D341Med (cell line): ENCODE measurements around the gene PLAC8.
"Not testable (repeated sequence)": the region's sequence is repeated elsewhere in the genome, so short reads cannot be mapped to it uniquely, and the experiment has no call there.

ENCODE experiments used
- DNase-seq: peaks from one replicate; pipeline ENCODE4 v3.0.0; 2012; ENCODE audit warnings: low spot score

The PLAC8 gene, protein sequence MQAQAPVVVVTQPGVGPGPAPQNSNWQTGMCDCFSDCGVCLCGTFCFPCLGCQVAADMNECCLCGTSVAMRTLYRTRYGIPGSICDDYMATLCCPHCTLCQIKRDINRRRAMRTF

DNA sequence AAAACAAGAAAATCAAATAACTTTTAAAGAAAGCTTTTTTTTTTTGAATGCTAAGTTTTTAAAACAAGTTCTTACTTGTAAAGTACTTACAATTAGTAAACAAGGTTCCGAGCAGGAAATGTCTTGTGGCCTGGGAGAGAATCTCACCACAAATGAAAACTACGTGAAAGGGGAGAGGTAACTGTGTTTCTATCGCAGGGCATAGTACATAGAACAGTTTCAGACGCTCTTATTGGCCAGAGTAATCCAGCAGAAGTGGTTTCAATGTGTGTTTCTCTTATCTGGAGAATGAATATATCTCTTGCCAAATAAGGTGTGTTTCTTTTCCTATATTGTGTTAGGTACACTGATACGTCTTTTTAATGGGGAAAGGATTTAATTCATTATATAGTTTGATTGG, at the start of gene PLAC8:
Gene PLAC8 (minus strand): TSS at position 154 of the 400 bp plus-strand sequence. CDS start 6,808 bp downstream, outside the sequence.
- no peak for DNase-seq

DNA sequence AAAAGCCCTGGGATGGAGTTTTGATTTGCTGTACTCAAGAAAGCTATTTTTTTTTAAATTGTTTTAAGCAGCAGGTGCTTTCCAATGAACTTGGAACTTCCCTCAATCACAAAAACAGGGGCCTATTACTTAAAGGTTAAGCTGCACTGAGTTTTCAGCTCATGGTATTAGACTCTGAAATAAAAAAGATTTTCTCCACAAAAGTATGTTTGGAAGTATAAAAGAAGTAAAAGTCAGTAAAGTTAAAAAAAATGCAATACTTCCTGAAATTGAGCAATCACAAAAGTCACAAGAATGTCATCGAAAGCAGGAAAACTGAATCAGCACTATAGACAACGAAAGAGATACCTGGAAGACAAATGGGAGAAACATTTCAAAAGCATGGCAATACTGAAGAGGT, 38.9 kb upstream of the PLAC8 start:
- no peak for DNase-seq

DNA sequence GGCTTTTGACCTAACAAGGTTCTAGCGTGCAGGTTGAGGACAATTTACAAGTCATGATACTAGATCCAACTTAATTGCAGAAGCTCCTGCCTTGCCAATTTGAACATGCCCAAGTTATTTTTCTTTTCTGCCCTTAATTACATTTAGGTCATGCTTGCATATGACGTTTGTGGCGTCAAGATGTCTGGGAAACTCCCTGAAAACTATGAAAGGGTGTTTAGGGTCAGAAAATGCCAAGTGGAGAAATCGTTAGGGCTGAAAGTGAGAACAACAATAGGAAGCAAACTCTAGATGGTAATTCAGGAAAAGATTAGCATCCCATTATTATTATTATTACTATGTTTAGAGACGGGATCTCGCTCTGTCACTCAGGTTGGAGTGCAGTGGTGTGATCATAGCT, 38.2 kb upstream of the PLAC8 start:
- DNase-seq, result no peak

DNA sequence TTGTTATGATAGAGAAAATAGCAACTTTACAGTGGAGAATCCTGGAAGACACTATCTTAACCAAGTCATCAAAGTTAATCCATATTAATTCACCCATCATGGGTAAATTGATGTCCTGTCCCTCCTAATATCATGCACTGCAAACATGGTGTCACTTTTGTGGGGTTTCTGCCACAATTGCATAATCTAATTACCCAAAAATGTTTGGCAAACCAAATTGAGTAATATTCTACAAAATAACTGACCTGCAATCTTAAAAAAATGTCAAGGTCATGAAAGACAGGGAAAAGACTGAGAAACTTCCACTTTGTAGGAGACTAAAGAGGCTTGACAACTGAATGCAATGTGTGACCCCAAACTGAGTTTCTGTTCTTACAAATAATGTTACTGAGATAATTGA, 37.1 kb upstream of the PLAC8 start:
- DNase-seq, result no peak

DNA sequence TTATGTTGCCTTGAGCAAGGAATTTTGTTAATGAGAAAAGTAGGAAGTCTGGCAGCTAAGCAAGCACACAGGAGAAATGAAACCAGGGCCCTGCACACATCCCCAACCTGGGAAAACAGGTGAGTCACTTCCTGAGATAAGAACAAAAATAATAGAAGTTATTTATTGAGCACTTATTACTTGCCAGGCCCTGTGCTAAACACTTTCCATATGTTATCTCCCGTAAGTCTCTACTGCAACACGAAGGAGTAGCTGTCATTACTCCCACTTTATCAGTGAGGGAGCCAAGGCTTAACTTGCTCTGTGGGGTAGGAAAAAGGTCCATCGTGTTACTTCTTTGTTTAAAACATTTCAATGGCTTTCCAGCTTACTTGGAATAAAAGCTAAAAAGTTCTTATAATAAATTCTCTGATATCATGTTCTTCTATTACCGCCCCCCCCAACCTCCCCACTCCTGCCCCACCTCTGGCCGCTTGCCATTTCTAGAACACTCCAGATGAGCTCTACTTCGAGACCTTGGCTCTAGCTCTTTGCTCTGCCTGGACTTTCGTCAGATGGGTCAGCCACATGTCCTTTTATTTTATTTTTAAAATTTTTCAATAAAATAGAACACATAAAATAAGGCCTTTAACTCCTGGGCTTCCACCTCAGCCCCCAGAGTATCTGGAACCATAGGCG, 36.3 kb upstream of the PLAC8 start:
- no peak for DNase-seq

DNA sequence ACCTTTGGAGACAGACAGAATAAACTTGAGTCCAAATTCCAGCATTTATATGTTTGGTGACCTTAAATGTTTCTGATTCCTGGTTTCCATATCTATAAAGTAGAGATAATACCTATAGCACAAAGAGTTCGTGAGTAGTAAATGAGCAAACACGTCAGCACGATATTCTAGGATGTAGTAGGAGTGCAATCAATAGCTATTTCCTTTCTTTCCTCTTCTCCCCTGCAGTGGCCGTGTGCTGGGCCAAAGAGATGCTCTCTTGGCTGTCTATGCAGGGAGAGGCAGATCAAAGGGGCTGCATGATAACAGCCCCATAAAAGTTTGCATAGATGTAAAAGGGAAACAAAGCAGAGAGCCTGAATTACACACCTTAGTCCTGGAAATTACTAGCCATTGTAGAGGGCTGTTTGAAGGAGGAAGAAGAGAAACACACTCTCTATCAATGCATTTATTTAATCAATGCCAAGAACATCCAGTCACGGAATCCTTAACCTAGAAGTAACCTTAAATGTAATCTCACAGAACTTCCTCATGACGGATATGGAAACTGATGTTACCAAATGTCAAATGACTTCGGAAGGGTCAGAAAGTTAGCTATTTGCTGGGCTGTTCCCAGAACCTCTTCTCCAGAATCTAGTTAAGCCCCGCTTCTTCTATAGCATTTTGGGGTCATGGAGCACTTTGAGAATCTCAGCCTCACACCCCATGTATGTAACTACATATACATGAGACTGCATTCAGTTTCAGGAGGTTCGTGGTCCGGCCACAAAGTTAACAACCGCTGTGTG, 35.5 kb upstream of the PLAC8 start:
- no peak for DNase-seq

DNA sequence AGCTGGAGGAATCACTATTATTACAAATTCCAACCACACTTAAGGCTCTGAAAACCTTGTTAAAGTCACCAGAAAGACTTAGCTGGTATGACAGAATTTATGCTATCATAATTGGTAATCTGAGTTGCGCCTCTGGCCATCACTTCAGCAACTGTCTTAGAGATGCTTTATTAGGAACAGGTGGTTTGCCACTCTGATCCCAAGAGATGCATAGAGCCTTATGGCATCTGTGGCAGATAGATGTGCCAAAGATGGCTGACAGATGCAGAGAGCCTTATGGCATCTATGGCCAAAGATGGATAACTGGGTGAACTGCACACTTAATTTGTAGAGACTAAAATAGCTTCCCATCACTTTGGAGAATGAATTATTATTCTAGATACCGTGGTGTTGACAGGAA, 32.3 kb upstream of the PLAC8 start:
- no peak for DNase-seq

DNA sequence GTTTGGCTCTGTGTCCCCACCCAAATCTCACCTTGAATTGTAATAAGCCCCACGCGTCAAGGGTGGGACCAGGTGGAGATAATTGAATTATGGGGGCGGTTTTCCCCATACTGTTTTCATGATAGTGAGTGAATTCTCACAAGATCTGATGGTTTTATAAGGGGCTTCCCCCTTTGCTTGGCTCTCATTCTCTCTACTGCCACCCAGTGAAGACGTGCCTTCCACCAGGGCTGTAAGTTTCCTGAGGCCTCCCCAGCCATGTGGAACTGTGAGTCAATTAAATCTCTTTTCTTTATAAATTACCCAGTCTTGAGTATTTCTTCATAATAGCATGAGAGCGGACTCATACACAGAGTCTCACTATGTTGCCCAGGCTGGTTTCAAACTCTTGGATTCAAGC, 31.2 kb upstream of the PLAC8 start:
- DNase-seq, result not testable (repeated sequence)

DNA sequence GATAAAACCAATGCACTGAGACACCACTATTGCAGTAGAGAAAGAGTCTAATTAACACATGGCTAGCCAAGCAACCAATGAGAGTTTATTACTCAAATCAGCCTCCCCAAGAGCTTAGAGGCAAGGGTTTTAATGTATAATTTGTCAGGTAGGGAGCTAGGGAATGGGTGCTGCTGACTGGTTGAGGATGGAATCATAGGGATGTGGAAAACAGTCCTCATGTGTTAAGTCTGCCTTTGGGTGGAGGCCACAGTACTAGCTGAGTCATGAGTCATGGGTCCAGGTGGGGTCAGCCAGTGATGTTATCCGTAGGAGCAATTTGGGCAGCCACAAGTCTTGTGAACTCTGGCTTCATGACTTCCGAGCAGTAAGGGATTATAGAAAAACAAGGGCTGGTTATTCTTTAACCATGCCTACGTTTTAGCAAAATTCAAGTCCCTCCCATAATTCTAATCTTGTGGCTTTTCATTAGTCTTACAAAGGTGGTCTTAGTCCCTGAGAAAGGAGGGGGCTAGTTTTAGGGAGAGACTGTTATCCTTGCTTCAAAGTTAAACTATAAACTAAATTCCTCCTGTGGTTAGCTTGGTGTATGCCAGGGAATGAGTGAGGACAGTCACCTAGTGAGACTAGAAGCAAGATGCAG, 25.1 kb upstream of the PLAC8 start:
- no peak for DNase-seq

DNA sequence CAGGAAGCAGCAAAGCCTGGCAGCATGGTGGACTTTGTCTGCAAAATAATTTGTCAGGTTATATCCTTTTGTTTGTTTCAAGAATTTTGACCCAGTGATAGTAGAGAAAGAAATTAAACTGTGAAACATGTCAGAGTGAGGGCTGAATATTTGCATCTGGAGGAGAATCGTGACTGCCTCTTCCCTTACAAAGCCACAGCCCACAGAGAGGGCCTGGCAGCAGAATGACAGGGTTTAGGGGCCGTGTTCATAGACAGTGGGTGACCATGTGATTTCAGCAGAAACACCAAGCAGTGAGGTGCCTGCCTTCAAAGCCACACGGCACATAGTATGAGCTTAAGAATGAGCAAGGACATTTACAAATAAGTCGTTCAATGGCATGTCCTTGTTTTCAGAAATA, 24.4 kb upstream of the PLAC8 start:
- no peak for DNase-seq

DNA sequence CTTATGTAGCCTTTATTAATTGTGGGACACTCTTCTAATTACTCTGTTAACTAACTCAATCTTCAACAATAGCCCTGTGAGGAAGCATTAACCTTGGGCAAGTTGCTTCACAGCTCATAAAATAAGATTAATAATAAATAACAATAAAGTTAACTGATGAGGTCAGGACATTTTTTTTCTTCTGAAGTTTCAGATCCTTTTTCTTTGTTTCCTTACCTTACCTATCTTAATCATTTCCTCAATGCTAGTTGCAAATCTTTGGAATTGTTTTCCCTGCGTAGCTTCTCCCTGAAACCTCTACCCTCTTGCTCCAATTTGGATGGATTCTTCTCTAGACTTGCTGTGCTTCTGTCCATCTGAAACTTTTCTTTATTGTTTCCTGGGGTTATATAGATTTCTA, 17.5 kb upstream of the PLAC8 start:
- DNase-seq, result no peak

DNA sequence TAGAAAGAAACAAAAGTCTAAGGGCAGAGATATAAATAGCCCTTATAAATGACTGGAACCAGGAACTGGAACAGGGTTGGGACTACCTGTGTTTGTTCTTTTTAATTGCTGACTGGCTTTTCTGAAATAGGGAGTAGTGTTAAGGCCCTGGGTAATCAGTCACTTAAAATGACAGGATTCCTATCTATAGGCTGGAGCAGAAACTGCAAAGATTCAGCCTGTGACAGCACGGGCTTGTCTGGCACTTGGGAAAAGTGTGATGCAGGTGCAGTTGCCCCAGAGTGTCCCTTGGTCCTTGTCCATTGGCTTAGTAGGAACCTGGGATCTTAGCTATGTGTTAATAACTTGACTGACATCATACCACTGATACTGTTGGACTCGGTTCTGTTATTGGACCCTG, 14.7 kb upstream of the PLAC8 start:
- DNase-seq, result no peak

DNA sequence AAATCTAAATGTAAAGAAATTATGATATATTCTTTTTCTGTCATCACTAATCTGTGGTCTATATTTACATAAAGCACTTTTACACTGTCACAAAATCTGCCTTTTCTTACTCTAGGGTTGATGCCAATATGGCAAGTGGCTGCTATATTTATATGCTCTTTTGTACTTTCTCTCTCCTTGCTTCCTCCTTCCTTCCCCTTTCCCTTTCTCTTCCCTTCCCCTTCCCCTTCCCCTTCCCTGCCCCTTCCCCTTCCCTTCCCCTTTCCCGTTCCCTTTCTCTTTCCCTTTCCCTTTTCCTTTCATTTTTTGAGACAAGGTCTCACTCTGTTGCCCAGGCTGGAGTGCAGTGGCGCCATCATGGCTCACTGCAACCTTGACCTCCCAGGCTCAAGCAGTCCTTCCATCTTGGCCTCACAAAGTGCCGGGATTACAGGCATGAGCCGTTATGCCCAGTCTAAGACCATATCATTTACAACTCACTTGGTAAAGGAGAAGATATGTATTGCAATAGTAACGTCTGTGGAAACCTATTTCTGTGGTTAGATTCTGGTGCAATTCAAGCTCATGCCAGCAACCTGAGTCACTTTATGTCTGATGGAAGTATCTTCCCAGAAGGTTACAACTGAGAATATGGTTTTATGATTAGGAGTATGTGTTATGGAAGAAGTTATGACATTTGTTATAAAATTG, 13.9 kb upstream of the PLAC8 start:
- no peak for DNase-seq

DNA sequence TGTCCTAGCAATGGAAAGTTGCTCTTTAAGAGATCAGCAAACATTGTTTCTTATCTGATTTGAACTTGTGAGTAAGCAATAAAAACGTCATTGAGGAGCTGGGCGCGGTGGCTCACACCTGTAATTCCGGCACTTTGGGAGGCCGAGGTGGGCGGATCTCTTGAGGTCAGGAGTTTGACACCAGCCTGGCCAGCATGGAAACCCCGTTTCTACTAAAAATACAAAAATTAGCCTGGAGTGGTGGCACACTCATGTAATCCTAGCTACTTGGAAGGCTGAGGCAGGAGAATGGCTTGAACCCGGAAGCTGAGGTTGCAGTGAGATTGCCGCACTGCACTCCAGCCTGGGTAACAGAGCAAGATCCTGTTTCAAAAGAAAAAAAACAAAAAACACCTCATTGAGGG, 11.2 kb upstream of the PLAC8 start:
- no peak for DNase-seq

DNA sequence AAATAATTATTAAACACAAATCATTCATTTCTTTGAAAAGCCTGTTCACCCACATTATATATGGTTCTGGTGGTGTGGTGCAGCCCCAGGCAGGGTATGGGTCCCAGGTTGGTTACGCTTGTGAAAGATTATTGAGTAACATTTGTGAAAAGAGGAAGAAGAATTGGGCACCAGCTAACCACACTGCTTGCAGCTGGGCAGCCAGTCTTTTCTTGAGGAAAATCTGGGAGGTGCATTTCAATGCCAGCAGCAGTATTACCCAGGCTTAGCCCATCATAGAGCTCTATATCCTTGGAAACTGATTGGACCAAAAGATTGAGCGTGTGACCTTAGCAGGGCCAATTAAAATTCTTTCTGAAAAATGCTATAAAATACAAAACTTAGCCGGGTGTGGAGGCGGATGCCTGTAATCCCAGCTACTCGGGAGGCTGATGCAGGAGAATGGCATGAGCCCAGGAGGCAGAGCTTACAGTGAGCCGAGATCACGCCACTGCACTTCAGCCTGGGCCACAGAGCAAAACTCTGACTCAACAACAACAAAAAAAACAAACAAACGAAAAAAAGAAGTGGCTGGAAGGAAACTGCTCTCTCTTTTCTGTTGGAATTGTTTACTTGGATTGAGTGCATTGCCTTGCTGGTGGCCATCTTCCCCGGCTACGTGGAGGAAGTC, 9.7 kb upstream of the PLAC8 start:
- no peak for DNase-seq

DNA sequence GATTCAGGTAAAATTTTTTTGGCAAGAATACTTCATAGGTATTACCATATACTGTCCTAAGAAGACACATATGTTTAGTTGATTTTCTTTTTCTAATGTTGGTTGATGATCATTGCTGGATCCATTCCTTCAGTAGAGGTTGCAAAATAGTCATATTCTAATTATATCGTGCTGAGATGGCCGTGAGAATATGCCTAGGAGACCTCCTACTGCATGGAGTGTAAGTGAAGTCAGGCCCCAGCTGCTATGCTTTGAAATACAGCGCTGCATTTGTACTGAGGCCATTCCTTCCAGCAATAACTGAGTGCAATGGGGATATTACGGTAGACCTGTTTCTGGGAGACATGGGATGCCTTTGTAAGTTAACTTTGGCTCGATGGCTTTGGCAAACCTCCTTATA, 6.7 kb upstream of the PLAC8 start:
- no peak for DNase-seq

DNA sequence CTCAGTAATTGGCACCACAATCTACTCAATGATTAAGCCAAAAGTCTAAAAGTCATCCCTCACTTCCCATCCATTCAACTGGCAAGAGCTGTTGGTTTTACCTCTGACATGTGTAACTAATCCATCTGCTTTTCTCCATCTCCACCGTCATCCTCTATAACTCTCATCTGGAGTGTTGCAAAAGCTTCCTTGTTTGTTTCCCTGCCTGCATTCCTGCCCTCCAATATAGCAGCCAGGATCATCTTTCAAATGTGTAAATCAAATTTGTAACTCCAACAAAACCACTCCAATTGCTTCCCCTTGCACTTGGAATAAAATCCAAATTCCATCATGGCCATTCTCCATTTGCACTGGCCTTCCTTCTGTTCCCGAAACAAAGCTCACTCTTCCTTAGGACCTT, 4.3 kb upstream of the PLAC8 start:
- no peak for DNase-seq

DNA sequence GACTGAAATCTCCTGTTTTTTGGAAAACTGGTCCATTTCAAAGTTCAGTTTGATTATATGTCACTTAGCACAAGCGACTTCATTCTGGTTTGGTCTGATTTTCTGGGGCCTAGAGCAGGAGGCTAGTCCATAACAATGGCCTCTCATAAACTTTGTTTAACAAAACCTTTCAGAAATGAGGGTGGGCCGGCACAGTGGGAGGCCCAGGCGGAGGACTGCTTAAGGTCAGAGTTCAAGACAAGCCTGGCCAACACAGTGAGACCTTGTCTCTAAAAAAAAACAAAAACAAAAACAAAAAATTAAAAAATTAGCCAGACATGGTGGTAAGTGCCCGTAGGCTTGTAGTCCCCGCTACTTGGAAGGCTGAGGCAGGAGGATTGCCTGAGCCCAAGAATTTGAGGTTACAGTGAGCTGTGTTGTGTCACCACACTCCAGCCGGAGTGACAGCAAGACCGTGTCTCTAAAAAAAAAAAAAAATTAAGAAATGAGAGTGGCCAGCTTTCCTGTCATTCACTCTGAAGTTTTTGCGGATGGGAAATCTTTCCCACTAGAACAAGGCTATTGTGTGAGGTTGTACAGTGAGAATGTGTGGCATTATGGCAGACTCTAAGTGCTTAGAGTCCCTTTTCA, 1.2 kb upstream of the PLAC8 start:
- DNase-seq, result no peak

DNA sequence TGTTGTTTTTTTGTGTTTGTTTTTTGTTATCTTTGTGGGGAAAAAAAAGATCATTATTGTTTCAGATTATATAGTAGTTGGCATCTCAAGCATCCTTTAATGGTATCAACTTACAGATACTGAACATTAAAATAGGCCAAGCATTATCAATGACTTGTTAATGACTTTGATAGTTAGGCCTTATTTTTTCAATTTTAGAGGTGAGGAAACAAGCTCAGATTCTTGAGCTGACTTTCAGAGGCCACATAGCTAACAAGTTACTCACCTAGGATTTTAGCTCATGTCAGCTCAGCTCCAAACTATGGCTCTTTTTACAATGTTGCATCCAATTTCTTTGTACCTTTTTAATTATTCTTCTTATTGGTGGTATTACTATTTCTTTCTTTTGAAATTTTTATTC, 471 bp upstream of the PLAC8 start:
- no peak for DNase-seq

DNA sequence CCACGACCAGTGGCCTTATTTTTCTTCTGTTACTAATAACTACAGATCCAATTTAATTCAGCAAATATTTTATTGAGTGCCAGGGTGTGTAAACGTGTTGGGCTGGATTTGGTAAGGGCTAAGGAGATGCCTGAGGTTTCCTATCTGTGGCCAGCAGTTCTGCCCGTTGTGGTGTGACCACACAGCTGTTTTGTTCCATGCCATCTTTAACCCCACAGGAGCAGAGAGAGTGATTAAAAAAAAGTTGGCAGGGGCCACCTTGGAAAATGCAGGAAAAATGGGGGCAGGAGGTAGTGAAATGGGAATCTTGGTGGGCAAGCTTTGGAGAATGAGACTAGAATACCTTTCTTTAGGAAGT, 1.1 kb downstream of the PLAC8 start:
- no peak for DNase-seq

DNA sequence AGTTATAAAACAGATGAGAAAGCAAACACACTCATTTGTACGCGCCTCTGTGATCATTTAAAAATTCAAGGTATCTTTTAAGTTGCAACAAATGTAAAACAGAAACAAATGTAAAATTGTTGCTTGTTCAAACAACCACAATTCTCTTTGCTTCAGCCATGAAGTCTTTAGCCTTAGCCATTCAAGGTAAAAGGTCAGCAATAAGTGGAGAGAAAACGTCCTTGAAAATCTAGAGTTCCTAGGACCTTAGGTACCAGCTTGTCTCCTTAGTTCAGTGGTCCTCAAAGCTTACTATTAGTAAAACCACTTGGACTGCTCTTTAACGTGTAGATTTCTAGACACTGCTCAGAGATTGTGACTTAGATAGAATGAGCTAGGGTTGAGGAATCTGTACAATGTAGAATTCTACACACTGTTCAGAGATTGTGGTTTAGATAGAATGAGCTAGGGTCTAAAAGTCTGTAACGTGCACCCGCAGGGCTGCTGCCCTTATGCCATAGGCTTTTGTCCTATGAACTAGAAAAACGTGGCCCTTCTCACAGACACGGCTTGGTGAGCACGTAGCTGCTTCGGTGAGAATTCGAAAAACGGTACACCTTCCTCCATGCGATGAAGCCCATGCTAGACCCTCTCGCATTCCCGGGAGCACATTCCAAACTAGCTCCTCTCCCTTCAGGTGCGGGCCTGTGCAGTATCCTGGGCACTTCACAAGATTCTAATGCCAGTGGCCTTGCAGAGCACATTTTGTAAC, 1.7 kb downstream of the PLAC8 start:
- no peak for DNase-seq
